HG03354 (cell line): ENCODE measurements around the gene TTLL5.
"Not testable (repeated sequence)": the region's sequence is repeated elsewhere in the genome, so short reads cannot be mapped to it uniquely, and the experiment has no call there.

Source experiments
- ATAC-seq: cut with Tn5 transposase; IDR thresholded peaks from one replicate; pipeline ENCODE4 v1.9.1; 2021; ENCODE audit warnings: mild to moderate bottlenecking; ENCODE audit not compliant: unreplicated experiment, poor library complexity, severe bottlenecking

TTLL5 gene

GRCh38 chr14:75886636-75887348, 225.7 kb downstream of the TTLL5 start:
- no peak for ATAC-seq

DNA sequence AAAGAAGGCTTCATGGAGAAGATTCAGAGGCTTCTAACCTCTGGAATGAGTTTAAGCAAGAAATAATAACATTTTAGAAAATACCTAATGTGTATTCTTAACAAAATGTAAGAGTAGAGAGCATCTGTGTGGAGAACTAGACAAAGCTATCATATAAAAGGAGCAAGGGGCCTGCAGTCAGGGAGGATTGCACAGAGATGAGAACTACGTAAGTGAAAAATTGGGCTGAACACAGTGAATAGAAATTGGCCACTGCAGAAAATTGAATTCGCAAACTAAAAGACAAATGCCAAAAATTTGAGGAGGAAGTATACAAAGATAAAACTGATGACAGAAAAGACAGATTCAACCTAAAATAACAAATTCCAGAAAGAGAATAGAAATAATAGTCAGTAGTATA, 227.9 kb downstream of the TTLL5 start:
- ATAC-seq, result no peak

DNA sequence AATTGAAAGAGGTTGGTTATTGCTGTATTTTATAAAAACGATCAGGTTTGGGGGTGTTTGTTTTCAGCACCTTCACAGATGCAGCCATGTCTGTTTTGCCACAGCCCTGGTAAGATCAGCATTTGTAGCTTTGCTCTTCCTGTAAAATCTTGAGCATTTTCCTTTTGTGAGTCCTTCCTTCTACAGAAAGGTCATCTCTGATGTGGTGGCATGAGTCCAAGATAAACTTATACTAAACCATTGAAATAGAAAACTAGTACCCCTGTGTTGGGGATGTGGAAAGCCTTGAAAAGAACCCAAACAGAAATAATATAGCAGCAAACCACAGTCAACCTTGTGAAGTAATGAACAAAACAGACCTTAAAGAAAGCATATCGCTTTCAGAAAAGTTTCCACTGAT, 235.3 kb downstream of the TTLL5 start:
- ATAC-seq, result no peak

- no peak for ATAC-seq
Observed at GRCh38 chr14:75904311-75904710, 243.3 kb downstream of the TTLL5 start.

DNA sequence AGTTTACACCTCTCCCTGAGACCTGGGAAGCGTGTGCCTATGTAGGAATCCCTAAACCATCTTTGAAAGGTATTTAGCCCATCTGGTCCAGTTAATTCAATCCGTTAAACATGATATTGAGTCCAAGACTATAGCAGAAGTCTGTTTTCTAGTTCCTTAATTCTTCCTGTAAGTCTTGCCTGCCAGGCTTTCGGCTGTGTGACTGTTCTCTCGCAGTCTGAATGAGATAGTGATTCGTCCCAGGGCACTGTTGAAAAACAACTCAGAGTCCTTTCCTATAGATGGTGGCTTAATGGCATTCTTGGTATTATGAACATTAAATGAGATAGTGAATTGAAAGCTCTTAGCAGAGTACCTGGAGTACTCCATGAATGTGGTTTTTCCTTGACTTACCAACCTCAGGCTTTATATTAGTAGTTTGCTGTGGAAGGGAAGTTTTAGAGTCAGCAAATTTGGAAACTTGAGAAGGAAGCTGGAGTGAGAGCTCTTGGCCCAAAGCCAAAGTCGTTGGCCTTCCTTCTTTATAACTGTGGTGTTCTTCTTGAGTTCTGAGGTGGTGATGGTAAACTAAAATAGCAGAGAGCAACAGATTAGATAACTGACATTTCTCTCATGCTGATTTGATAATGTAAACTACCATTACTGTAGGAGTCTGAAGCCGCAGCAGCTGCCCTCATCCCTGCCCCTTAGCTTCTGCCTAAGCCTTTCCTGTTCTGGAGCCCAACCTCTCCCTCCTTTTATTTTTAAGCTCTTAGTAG, 244.3 kb downstream of the TTLL5 start:
- no peak for ATAC-seq

- ATAC-seq, result no peak
Observed at GRCh38 chr14:75906228-75906627, 245.2 kb downstream of the TTLL5 start.

- ATAC-seq, result no peak
Observed at GRCh38 chr14:75906680-75907280, 245.7 kb downstream of the TTLL5 start.

DNA sequence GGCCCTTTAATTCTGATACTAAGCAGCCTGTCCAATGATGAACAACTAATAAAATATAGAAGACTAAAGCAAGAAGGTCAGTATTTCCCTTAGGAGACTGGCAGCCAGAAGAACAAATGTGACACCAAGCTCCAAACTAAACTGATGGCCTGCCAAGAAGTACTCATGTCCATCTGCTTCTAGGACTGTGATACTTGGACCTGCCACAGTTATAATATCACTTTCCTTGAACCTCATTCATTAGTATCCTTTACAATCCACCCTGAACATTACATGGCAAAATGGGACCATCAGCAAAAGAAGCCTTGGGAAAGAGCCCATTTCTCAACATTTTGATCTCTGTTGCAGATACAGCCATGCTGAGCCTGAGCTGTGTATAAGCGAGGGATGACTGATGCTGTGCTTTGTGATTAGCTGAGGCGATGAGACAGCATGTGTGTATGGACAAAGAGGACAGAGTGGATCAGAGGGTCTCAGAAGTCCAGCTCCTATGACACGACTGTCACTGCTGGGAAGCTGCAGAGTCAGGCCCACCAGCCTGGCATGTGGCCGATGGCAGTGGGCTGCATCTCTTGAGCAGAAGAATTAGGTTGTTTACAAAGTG, 246.8 kb downstream of the TTLL5 start:
- no peak for ATAC-seq

GRCh38 chr14:75909630-75910029, 248.6 kb downstream of the TTLL5 start:
- ATAC-seq, result no peak

DNA sequence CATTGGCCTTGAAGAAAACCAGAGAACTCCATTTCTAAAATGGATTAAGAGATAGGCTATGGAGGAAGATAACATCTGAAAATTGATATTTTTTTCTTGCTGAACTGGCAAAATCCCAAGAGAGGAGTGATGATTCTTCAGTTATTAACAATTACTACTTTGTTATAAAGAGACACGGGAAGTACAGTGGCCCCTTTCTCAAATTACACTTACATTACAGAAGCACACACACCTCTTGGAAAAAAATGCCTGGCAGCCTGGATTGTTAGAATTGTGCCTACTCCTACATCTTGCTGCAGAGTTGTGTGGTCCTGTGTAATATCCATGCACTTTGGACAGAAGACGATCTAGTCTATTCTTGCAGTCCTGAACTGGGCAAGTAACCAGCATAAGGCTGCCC, 249.0 kb downstream of the TTLL5 start:
- ATAC-seq, result no peak

DNA sequence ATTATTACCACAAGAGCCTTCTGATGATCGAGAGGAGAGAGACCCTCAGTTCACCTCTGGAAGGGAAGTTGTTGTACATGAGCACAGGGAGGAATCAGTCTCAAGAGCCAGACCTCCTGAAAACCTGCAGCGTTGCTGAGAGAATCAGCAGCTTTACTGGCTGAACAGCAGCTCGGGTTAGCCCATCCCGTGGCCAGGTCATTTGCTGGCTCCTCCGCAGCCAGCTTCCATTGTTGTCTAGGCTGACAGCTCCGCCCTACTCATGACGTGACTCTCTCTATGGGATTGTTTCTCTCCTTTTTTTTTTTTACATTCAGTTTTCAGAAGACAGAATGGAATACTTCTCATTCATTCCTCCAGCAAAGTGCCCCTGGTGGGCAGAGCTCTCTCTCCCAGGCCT, 250.8 kb downstream of the TTLL5 start:
- ATAC-seq, result no peak

GRCh38 chr14:75913183-75913582, 252.1 kb downstream of the TTLL5 start:
- ATAC-seq, result no peak

GRCh38 chr14:75915045-75915444, 254.0 kb downstream of the TTLL5 start:
- ATAC-seq, result no peak

DNA sequence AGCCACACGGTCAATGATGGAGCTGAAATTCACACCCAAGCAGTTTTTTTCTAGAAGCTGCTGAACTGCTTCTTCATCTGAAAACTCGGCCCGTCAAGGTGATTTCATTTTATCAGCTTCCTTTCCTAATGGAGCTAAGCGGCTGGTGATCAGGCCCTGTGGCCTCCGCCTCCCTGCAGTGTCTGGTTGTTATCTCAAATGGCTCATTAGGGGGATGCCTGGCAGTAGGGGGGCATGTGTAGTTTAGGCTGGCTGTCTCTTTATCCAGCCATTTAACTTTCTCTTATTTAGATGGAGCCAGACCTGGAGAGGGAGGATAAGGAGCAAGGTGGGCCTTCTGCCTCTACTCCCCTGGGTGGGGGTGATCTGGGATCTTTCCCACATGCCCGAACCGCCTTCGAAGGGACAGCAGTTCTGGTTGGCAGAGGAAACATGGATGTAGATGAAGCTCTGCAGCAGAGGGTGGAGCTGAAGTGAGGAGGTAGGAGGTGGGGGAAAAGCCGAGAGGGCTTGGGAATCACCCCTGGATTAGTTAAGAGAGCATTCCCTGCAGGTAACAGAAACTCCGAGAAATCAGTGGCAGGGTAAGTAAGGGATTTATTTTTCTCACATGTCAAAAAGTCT, 256.4 kb downstream of the TTLL5 start:
- no peak for ATAC-seq

GRCh38 chr14:75917946-75918335, 256.9 kb downstream of the TTLL5 start:
- ATAC-seq, result no peak

DNA sequence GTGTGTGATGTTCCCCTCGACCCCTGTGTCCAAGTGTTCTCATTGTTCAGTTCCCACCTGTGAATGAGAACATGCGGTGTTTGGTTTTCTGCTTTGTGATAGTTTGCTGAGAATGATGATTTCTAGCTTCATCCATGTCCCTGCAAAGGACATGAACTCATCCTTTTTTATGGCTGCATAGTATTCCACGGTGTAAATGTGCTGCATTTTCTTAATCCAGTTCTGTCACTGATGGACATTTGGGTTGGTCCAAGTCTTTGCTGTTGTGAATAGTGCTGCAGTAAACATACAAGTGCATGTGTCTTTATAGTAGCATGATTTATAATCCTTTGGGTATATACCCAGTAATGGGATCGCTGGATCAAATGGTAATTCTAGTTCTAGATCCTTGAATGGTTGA, 259.4 kb downstream of the TTLL5 start:
- ATAC-seq, result not testable (repeated sequence)

- ATAC-seq, result not testable (repeated sequence)
Observed at GRCh38 chr14:75925141-75925840, 264.2 kb downstream of the TTLL5 start.

DNA sequence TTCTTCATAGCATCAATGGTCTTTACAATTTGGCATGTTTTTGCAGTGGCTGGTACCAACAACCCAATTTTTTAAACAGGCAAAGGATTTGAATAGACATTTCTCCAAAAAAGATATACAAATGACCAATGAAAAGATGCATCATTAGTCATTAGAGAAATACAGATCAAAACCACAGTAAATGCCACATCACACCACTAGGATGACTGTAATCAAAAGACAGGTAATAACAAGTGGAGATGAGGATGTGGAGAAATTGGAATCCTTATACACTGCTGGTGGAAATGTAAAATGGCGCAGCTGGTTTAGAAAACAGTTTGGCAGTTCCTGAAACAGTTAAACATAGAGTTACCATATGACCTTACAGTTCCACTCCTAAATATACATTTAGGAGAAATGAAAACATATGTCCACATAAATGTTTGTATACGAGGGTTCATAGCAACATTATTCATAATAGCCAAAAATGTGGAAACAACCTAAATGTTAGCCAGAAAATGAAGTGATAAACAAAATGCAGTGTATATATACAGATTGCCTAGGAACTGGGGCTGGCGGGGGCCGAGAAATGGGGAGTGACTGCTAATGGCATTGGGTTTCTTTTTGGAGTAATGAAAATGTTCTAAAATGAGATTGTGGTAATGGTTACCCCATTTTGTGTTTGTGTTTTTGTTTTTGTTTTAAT, 265.5 kb downstream of the TTLL5 start:
- no peak for ATAC-seq

GRCh38 chr14:75927564-75928087, 266.6 kb downstream of the TTLL5 start:
- ATAC-seq, result no peak
